ENCODE results near the gene GTF2H1. TPM values are rescaled to one million over a fixed set of nuclear protein-coding genes. Genes with fewer than 3 reads are reported as not detected.
"Not testable (repeated sequence)": the region's sequence is repeated elsewhere in the genome, so short reads cannot be mapped to it uniquely, and the experiment has no call there.

The GTF2H1 gene
- total RNA-seq, 6 experiments from 2014 or later = 13.3 to 30.7 (median 19.7) TPM

- H3K27me3 ChIP-seq = no peaks in the 10 kb centered on the region
- DNase-seq (no peak), ATAC-seq (no peak)
- H3K36me3 ChIP-seq = peaks cover 0 to 7% (median 0%) of the 10 kb centered on the region in 4 donors
- H3K9me3 ChIP-seq = no peaks in the 10 kb centered on the region
- intact Hi-C loops (cut with DNase I) = no loop called here
- peaks cover 0 to 41% (median 24%) of the 10 kb centered on the region in 4 donors for H3K4me1 ChIP-seq
- TF ChIP-seq POLR2A (IDR thresholded peaks at IDR 0.05) = no peak
- no peak for TF ChIP-seq CTCF (IDR thresholded peaks at IDR 0.05)
- H3K4me3 ChIP-seq = peak overlapping the region; percentile 80 to 89 (median 87)
- H3K27ac ChIP-seq = peak overlapping the region; percentile 20 to 95 (median 46)
These were observed 1.8 kb upstream of the GTF2H1 start for GRCh38 chr11:18320617-18321016.

GRCh38 chr11:18321578-18321968 is 794 bp upstream of the GTF2H1 start:
- ATAC-seq (peak in 2 of 4 donors; percentile 1 to 6), DNase-seq (no peak)
- Histone ChIP-seq H3K27me3 (no peaks in the 10 kb centered on the region), H3K4me3 (peak overlapping the region; percentile 80 to 89 (median 87)), H3K4me1 (peaks cover 0 to 41% (median 24%) of the 10 kb centered on the region in 4 donors), H3K27ac (peak overlapping the region; percentile 95 to 98 (median 98)), H3K9me3 (no peaks in the 10 kb centered on the region), H3K36me3 (peaks cover 0 to 12% (median 2%) of the 10 kb centered on the region in 4 donors)
- TF ChIP-seq CTCF (IDR thresholded peaks at IDR 0.05) (no peak), POLR2A (IDR thresholded peaks at IDR 0.05) (no peak)
- intact Hi-C loops (cut with DNase I) = no loop called here
- 3% methylated on average over 4 of the region's 4 CpGs for WGBS (ENCODE audit: insufficient coverage, low coverage, low lambda C conversion rate, missing lambda C conversion rate)

- intact Hi-C loops (cut with DNase I) = no loop called here
These were observed 627 bp downstream of the GTF2H1 start for GRCh38 chr11:18322818-18323570.

GRCh38 chr11:18323881-18324280 is 1.5 kb downstream of the GTF2H1 start:
- H3K27ac ChIP-seq; H3K4me3 ChIP-seq; ATAC-seq; H3K9me3 ChIP-seq; DNase-seq; intact Hi-C loops (cut with DNase I); H3K27me3 ChIP-seq: not testable (repeated sequence)
- Histone ChIP-seq H3K36me3 (peaks cover 0 to 21% (median 2%) of the 10 kb centered on the region in 4 donors), H3K4me1 (peaks cover 0 to 41% (median 24%) of the 10 kb centered on the region in 4 donors)
- 89% methylated on average over 10 of the region's 11 CpGs for WGBS (ENCODE audit: insufficient coverage, low coverage, low lambda C conversion rate, missing lambda C conversion rate)

More at GRCh38 chr11:18322818-18323570, 627 bp downstream of the GTF2H1 start:
- Histone ChIP-seq H3K27ac (peak overlapping the region; percentile 95 to 98 (median 98)), H3K27me3 (no peaks in the 10 kb centered on the region), H3K4me3 (peak overlapping the region; percentile 80 to 89 (median 87)), H3K36me3 (peaks cover 0 to 21% (median 2%) of the 10 kb centered on the region in 4 donors), H3K9me3 (no peaks in the 10 kb centered on the region), H3K4me1 (peaks cover 0 to 41% (median 24%) of the 10 kb centered on the region in 4 donors)
- DNase-seq (no peak), ATAC-seq (peak in 1 of 4 donors; percentile 1)
- TF ChIP-seq CTCF (IDR thresholded peaks at IDR 0.05) = no peak
- TF ChIP-seq POLR2A (IDR thresholded peaks at IDR 0.05) = no peak
- 26% methylated on average over 8 of the region's 18 CpGs for WGBS (ENCODE audit: insufficient coverage, low coverage, low lambda C conversion rate, missing lambda C conversion rate)

GRCh38 chr11:18324381-18324780 is 2.0 kb downstream of the GTF2H1 start:
- H3K27ac ChIP-seq = no peak overlapping the region
- TF ChIP-seq CTCF (IDR thresholded peaks at IDR 0.05) = no peak
- TF ChIP-seq POLR2A (IDR thresholded peaks at IDR 0.05) = no peak
- intact Hi-C loops (cut with DNase I) = no loop called here
- no peak overlapping the region for H3K4me3 ChIP-seq
- no peak for ATAC-seq
- no peak for DNase-seq
- peaks cover 0 to 41% (median 23%) of the 10 kb centered on the region in 4 donors for H3K4me1 ChIP-seq
- peaks cover 0 to 21% (median 2%) of the 10 kb centered on the region in 4 donors for H3K36me3 ChIP-seq
- H3K27me3 ChIP-seq = no peaks in the 10 kb centered on the region
- no peaks in the 10 kb centered on the region for H3K9me3 ChIP-seq
- 36% methylated on average over 1 of the region's 1 CpG for WGBS (ENCODE audit: insufficient coverage, low coverage, low lambda C conversion rate, missing lambda C conversion rate)
